ENCODE results near the gene RNF223. TPM values are rescaled to one million over a fixed set of nuclear protein-coding genes. Genes with fewer than 3 reads are reported as not detected.

RNF223 gene
- total RNA-seq, 1 experiment from 2014 or later: not detected

GRCh38 chr1:1048765-1049164 is 25.3 kb downstream of the RNF223 start:
- Mint-ChIP-seq H3K4me3 (no peak overlapping the region), H3K27me3 (ENCODE audit: low read depth) (no peaks in the 10 kb centered on the region), H3K27ac (no peak overlapping the region), H3K4me1 (no peaks in the 10 kb centered on the region; a peak in 1 of 4 replicates), H3K9me3 (no peaks in the 10 kb centered on the region; a peak in 1 of 5 replicates), H3K36me3 (ENCODE audit: insufficient read depth in 1 of 3, low read depth in 3 of 3) (peaks cover 18 to 56% (median 55%) of the 10 kb centered on the region in 3 experiments)
- H3T11ph ChIP-seq (ENCODE audit: low read length): no peak overlapping the region
- H2AFZ ChIP-seq (ENCODE audit: low read length): no peak overlapping the region
- H3K18ac ChIP-seq (ENCODE audit: insufficient read length, low read depth, low read length): no peak overlapping the region
- no peak overlapping the region for H3K9ac ChIP-seq (ENCODE audit: extremely low read depth, insufficient read length, low read length)
- no peaks in the 10 kb centered on the region for H3K79me1 ChIP-seq (ENCODE audit: insufficient read depth, low read depth, low read length, poor library complexity, severe bottlenecking)
- H3K23me2 ChIP-seq (ENCODE audit: insufficient read length, low read depth, low read length, poor library complexity, severe bottlenecking): no peaks in the 10 kb centered on the region
- no peak overlapping the region for H2AK5ac ChIP-seq (ENCODE audit: insufficient read length, low read length)
- TF ChIP-seq CTCF (conservative IDR thresholded peaks at IDR 0.05): no peak
- H3K27ac ChIP-seq (ENCODE audit: insufficient read length, low read depth, low read length): no peak overlapping the region
- peaks cover 3% of the 10 kb centered on the region for H4K20me1 ChIP-seq (ENCODE audit: control insufficient read depth, insufficient read depth, insufficient read length)
- H3K4me1 ChIP-seq (ENCODE audit: insufficient read depth, low read length): no peaks in the 10 kb centered on the region
- no peak for DNase-seq
- no peak overlapping the region for H2BK20ac ChIP-seq (ENCODE audit: low read depth, low read length, poor library complexity, severe bottlenecking)
- no peak overlapping the region for H3K4ac ChIP-seq (ENCODE audit: low read depth, low read length)
- no peak overlapping the region for H2BK120ac ChIP-seq (ENCODE audit: low read depth, low read length, poor library complexity, severe bottlenecking)
- no peak overlapping the region for H3K4me2 ChIP-seq (ENCODE audit: insufficient read depth, insufficient read length, low read length)
- no peak overlapping the region for H3K14ac ChIP-seq (ENCODE audit: insufficient read depth, low read length)
- no peak overlapping the region for H2BK12ac ChIP-seq (ENCODE audit: insufficient read length, low read depth, low read length)
- H4K8ac ChIP-seq (replicated peaks; ENCODE audit: insufficient read length, low read depth, low read length): no peak overlapping the region
- H3K79me2 ChIP-seq (ENCODE audit: insufficient read depth, low read length): no peaks in the 10 kb centered on the region; the same call in 1 of the 2 replicates
- no peak overlapping the region for H3K56ac ChIP-seq (ENCODE audit: insufficient read length, low read depth, low read length)
- no CpG with 5 or more reads among the region's 28 CpGs for WGBS (ENCODE audit: extremely low coverage, insufficient read length, low lambda C conversion rate)
- no peak overlapping the region for H3K23ac ChIP-seq (ENCODE audit: insufficient read length, low read depth, low read length)
- no peak overlapping the region for H2BK5ac ChIP-seq (ENCODE audit: insufficient read length, low read length)
- H3K9me3 ChIP-seq (ENCODE audit: control insufficient read depth, low read depth, low read length): no peaks in the 10 kb centered on the region
- H3K27me3 ChIP-seq (ENCODE audit: insufficient read depth, low read length): no peaks in the 10 kb centered on the region; the same call in 1 of the 2 replicates
- no peak overlapping the region for H4K91ac ChIP-seq (ENCODE audit: insufficient read length, low read depth, low read length)
- H2BK15ac ChIP-seq (ENCODE audit: low read depth, low read length): no peak overlapping the region
- no peak overlapping the region for H4K5ac ChIP-seq (ENCODE audit: insufficient read length, low read depth, low read length)
